T47D (cell line): Measurements from ENCODE around the gene CNFN.
"Not testable (repeated sequence)": the region's sequence is repeated elsewhere in the genome, so short reads cannot be mapped to it uniquely, and the experiment has no call there.

ENCODE experiments used
- DNase-seq, 2 experiments: peaks; one replicate each; pipeline versions ENCODE4 v3.0.0 to v3.0.0-alpha.2; 2011 to 2012; ENCODE audit warnings: low read depth in 1 of 2, low spot score in 1 of 2
- JUND ChIP-seq: IDR thresholded peaks from 2 replicates; pipeline ENCODE4 v1.6.1; 2012; ENCODE audit warnings: low read depth
- in situ Hi-C: cut with HindIII; loops from 2 replicates; pipeline ENCODE4 v1.10.0; 2016; ENCODE audit warnings: low sequenced_read_pairs, low pct_unique_long_range_greater_than_20kb

The CNFN gene

DNA sequence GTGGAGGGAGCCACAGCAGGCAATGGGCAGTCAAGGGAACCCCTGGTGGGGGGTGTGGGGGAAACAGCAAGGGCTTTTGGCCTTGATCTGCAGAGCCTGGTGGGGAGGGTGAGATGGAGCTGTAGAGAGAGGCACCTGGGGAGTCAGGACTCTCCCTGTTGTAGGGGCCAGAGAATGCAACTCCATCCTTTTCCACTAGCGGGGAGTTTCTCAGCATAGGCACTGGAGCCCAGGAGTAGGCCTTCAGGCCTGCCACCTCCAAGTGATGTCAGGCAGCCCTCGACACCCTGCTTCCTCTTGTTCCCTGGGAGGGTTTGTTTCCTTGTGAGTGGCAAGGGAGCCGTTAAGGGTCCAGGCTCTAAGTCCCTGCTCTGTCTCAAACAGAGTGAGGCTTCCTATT lies 39.7 kb downstream of the CNFN start:
- in situ Hi-C loops = no loop called here
- no peak for TF ChIP-seq JUND
- no peak for DNase-seq

DNA sequence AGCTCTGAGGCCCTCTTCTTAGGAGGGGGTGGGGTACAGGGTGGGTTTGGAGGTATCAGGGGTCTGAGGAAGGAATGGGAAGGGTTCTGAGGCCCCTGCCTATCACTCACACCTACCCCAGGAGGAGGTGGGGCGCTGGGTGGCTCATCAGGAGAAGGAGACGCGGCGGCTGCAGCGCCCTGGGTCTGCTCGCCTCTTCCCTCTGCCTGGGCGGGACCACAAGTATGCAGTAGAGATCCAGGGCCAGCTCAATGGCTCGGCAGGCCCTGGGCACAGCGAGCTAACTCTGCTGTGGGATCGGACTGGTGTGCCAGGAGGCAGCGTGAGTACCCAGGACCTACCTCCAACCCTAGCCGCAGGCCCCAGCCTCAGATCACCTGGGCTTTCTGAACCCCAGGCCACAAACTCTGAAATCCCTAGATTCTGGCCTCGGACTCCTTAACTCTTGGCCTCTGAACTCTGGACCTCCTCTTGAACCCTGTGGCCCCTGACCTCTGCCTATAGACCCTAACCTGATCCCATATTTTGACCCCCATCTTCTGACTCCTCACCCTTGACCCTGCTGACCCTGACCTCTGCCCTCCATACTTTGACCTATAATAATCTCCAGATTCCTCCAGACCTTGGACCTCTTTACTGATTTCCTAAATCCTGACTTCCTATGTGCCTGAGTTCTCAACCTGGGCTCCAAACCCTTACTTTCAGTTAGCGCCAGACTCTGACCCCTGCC lies 40.6 kb downstream of the CNFN start:
- no peak for DNase-seq
- no peak for TF ChIP-seq JUND
- in situ Hi-C loops = no loop called here

DNA sequence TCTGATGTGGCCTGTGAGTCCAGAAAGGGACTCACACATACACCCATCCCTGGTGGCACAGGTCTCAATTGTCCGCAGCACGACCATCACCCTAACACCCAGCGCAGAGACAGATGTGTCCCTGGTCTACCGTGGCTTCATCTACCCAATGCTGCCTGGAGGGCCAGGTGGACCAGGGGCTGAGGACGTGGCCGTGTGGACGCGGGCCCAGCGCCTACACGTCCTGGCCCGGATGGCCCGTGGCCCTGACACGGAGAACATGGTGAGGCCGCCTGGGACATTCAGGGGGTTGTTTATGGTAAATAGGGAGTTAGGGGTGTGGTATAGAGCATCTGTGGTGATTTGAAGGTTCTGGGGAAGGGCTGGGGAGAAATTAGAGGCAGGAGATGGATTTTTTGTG lies 41.9 kb downstream of the CNFN start:
- in situ Hi-C loops = no loop called here
- TF ChIP-seq JUND = no peak

DNA sequence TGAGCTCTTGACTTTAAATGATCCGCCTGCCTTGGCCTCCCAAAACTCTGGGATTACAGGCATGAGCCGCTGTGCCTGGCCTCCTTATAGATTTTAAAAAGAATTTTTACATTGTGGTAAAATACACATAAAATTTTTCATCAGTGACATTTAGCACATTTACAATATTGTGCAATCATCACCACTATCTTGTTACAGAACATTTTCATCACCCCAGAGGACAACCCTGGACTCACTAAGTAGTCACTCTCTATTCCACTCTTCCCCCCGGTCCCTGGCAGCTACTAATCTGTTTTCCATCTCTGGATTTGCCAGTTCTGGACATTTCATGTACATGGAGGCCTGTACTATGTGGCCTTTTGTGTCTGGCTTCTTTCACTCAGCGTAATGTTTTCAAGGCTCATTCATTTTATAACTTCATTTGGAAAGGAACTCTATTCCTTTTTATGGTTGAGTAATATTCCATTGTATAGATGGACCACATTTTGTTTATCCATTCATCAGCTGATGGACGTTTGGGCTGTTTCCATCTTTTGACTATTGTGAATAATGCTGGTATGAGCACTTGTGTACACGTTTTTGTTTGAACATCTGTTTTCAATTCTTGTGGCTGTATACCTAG lies 44.8 kb downstream of the CNFN start:
- in situ Hi-C loops = no loop called here
- TF ChIP-seq JUND = no peak
- no peak for DNase-seq

More for the DNA sequence above, 41.9 kb downstream of the CNFN start:
- no peak for DNase-seq

DNA sequence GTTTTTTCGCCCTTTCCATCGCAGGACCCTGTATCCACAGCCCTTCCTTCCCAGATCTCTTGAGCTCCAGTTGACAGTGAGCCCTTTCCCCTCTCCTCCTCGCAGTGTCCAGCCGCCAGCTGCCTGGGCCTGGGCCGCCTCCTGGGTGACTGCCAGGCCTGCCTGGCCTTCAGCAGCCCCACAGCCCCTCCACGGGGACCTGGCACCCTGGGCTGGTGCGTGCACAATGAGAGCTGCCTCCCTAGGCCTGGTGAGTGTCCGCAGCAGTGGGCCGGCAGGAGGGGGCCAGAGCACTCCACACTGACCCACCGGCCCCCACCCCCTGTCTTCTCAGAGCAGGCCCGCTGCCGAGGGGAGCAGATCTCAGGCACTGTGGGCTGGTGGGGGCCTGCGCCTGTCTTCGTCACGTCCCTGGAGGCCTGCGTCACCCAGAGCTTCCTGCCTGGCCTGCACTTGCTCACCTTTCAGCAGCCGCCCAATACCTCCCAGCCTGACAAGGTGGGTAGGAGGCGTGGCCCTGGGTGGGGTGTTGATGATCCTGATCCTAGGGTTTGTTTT lies 45.7 kb downstream of the CNFN start:
- DNase-seq = no peak
- in situ Hi-C loops = no loop called here
- no peak for TF ChIP-seq JUND

DNA sequence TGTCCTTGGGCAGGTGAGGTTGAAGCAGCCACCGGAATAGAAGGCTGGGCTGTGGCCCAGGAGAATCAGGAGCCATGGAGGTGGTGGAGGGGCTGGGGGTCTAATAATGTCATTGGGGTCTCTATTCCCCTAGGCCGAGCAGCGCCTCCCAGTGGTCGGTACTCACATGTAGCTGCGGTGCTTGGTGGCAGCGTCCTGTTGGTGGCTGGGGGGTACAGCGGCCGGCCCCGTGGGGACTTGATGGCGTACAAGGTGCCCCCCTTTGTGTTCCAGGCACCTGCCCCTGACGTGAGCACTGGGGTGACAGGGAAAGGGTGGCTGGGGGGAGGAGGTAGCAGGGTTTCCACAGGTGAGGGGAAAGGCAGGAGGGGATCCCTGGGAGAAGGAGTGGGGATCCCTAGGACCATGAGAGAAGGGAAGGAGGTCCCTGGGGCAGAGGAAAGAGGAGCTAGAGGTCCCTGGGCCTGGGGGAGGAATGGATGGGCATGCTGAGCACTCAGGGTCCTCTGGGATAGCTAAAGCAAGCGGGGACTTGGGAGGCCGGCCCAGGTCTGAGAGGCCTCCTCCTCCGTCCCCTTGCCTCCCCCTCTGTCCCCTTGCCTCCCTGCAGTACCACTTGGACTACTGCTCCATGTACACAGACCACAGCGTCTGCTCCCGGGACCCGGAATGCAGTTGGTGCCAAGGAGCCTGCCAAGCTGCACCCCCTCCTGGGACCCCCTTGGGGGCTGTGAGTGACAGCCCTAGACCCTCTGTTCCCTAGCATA lies 46.6 kb downstream of the CNFN start:
- DNase-seq = no peak
- TF ChIP-seq JUND = no peak
- in situ Hi-C loops = no loop called here

DNA sequence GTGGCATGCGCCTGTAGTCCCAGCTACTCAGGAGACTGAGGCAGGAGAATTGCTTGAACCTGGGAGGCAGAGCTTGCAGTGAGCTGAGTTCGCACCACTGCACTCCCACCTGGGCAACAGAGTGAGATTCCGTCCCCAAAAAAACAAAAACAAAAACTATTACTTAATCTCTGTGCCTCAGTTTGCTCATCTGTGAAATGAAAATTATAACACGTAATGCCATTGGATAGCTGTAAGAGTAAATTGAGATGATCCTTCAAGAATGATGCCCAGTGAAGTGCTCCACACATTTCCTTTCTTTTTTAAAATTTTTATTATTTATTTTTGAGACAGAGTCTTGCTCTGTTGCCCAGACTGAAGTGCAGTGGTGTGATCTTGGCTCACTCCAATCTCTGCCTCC lies 50.2 kb downstream of the CNFN start:
- DNase-seq, in situ Hi-C loops: not testable (repeated sequence)

DNA sequence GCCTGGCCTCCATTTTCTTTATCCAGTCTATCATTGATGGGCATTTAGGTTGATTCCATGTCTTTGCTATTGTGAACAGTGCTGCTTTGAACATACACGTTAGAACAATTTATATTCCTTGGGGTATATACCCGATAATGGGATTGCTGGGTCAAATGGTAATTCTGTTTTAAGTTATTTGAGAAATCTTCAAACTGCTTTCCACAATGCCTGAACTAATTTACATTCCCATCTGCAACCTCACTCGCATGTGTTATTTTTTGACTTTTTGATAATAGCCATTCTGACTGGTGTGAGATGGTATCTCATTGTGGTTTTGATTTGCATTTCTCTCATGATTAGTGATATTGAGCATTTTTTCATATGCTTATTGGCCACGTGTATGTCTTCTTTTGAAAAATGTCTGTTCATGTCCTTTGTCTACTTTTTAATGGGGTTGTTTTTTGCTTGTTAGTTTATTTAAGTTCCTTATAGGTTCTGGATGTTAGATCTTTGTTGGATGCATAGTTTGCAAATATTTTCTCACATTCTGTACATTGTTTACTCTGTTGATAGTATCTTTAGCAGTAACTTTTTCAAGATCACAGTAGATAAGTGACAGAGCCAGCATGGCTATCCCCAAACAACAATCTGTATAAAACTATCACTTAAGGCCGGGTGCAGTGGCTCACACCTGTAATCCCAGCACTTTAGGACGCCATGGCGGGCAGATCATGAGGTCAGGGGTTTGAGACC lies 50.8 kb downstream of the CNFN start:
- DNase-seq, in situ Hi-C loops: not testable (repeated sequence)
